ENCODE results near the gene PARD6G. TPM values are rescaled to one million over a fixed set of nuclear protein-coding genes. Genes with fewer than 3 reads are reported as not detected.

PARD6G gene
- total and polyA plus RNA-seq, 4 donors: 11.8 to 20.3 (median 18.2) TPM

DNA sequence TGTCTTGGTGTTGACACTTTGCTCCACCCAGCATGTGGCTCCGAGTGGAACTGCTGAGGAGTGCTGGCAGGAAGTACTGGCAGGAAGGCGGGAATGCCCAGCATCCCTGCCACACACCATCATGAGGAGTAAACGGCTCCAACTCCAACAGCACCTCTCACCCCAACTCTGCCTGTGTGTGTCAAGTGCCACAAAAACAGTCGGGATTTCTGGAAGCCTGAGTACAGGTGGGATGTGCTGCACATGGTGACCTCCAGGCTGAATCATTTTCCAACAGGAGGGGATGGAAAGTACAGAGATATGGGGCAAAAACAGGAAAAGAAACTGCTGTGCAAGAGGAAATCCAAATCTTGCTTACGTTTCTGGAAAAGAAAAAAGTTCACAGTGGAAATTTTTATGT lies 53.6 kb downstream of the PARD6G start:
- no peaks in the 10 kb centered on the region for H3K27me3 ChIP-seq (ENCODE audit: control insufficient read depth, insufficient read depth, low read length)
- DNase-seq (ENCODE audit: low read depth in 4 of 6, low spot score in 6 of 6): no peak
- no peak overlapping the region for H3K27ac ChIP-seq (ENCODE audit: low read depth, low read length)
- peaks cover 12% of the 10 kb centered on the region for H3K4me1 ChIP-seq (ENCODE audit: control insufficient read depth, insufficient read depth, low read length)
- no peaks in the 10 kb centered on the region for H3K9me3 ChIP-seq (ENCODE audit: control insufficient read depth, insufficient read depth, low read length)
- peaks cover 28% of the 10 kb centered on the region for H3K36me3 ChIP-seq (ENCODE audit: control insufficient read depth, insufficient read depth, low read length)
- H3K4me3 ChIP-seq (ENCODE audit: low read depth, low read length): no peak overlapping the region
- WGBS (ENCODE audit: insufficient coverage): no CpG with 5 or more reads among the region's 5 CpGs

DNA sequence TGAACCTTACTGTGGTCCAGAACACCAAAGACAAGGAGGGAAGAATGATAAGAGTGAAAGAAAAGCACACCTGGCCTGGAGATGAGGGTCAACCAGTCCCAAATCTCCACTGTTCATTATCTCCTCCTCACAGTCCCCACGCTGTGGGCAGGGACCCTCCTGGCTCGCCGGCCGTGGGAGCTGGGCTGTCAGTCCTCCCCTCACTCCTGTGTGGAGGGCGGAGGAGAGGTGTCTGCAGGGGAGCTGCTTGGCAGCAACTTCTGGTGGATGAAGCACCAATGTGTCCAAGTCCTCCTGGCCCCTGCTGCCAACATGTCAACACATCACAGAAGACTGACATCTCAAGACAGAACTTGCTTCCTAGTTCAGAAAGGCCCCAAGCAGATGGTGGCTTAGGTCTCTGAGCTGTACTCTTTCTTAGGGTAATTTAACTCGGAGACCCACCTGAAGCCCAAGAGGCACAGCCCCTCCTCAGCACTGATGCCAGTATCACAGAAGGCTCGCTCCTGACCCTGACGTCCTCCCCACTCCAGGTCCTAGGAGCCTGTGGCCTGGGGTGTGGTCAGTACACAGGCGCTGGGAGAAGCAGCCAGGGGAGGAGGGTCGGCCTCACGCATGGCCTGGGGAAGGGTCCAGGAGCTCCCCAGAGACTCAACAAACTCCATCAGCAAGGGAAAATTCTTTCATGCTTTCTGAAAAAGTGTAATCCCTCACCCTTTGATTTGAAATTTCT lies 54.5 kb downstream of the PARD6G start:
- 93% methylated on average over 3 of the region's 11 CpGs for WGBS (ENCODE audit: insufficient coverage)
- Histone ChIP-seq H3K27me3 (ENCODE audit: control insufficient read depth, insufficient read depth, low read length) (no peaks in the 10 kb centered on the region), H3K4me1 (ENCODE audit: control insufficient read depth, insufficient read depth, low read length) (peaks cover 9% of the 10 kb centered on the region), H3K36me3 (ENCODE audit: control insufficient read depth, insufficient read depth, low read length) (peaks cover 30% of the 10 kb centered on the region), H3K4me3 (ENCODE audit: low read depth, low read length) (no peak overlapping the region), H3K27ac (ENCODE audit: low read depth, low read length) (no peak overlapping the region), H3K9me3 (ENCODE audit: control insufficient read depth, insufficient read depth, low read length) (no peaks in the 10 kb centered on the region)
- DNase-seq (ENCODE audit: low read depth in 4 of 6, low spot score in 6 of 6): no peak

DNA sequence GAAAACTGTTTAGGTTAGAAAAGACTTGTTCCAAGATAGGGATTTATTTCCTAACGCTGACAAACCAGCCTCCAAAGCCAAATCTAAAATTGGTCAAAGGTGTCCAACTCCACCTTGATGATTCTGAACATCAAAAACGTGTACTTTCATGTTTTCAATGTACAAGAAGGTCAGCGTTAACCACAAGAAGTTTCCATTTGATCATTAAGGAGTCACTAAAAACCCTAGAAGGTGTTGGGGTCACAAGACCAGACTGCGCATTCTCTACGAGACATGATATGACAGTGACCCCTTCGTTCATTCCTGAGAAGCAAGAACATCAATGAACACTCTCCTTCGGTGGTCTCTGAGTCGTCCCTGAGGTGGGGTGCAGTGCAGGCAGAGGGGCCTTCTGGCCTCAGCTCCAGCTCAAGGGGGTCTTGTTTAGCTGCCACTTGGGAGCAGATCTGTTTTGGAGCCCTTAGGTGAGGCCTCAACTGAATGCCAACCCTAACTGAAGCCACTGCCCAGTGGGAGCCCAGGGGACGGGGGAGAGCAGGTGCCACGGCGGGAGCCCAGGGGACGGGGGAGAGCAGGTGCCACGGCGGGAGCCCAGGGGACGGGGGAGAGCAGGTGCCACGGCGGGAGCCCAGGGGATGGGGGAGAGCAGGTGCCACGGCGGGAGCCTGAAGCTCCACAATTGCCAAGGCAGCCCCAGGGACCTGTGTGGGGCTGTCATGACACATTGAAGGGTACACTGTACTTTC lies 55.2 kb downstream of the PARD6G start:
- peaks cover 31% of the 10 kb centered on the region for H3K36me3 ChIP-seq (ENCODE audit: control insufficient read depth, insufficient read depth, low read length)
- H3K4me3 ChIP-seq (ENCODE audit: low read depth, low read length): no peak overlapping the region
- H3K27ac ChIP-seq (ENCODE audit: low read depth, low read length): no peak overlapping the region
- no peak for DNase-seq (ENCODE audit: low read depth in 4 of 6, low spot score in 6 of 6)
- no peaks in the 10 kb centered on the region for H3K27me3 ChIP-seq (ENCODE audit: control insufficient read depth, insufficient read depth, low read length)
- peaks cover 9% of the 10 kb centered on the region for H3K4me1 ChIP-seq (ENCODE audit: control insufficient read depth, insufficient read depth, low read length)
- no peaks in the 10 kb centered on the region for H3K9me3 ChIP-seq (ENCODE audit: control insufficient read depth, insufficient read depth, low read length)
- WGBS (ENCODE audit: insufficient coverage): 94% methylated on average over 11 of the region's 19 CpGs

DNA sequence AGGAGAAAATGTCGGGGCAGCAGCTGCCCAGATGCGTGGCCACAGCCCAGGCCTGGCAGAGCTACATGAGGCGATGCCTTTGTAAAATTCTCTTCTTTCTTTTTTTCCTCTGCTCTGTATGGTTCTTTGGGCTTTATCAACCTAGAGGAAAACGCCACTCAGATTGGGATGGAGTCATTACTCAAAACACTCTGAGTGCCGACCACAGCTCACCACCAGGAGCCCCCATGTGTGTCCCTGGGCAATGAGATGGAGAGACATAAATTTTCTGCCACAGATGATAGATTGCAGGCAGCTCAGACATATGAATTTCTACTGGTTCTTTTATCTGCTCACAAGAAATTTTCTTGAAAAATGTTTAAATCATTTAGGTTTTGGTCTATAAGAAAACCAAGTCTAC lies 56.0 kb downstream of the PARD6G start:
- WGBS (ENCODE audit: insufficient coverage): 100% methylated on average over 3 of the region's 5 CpGs
- Histone ChIP-seq H3K9me3 (ENCODE audit: control insufficient read depth, insufficient read depth, low read length) (no peaks in the 10 kb centered on the region), H3K4me3 (ENCODE audit: low read depth, low read length) (no peak overlapping the region), H3K27me3 (ENCODE audit: control insufficient read depth, insufficient read depth, low read length) (no peaks in the 10 kb centered on the region), H3K4me1 (ENCODE audit: control insufficient read depth, insufficient read depth, low read length) (peaks cover 6% of the 10 kb centered on the region), H3K36me3 (ENCODE audit: control insufficient read depth, insufficient read depth, low read length) (peaks cover 33% of the 10 kb centered on the region), H3K27ac (ENCODE audit: low read depth, low read length) (no peak overlapping the region)
- peak in 1 of 6 donors; percentile 30 for DNase-seq (ENCODE audit: low read depth in 4 of 6, low spot score in 6 of 6)

DNA sequence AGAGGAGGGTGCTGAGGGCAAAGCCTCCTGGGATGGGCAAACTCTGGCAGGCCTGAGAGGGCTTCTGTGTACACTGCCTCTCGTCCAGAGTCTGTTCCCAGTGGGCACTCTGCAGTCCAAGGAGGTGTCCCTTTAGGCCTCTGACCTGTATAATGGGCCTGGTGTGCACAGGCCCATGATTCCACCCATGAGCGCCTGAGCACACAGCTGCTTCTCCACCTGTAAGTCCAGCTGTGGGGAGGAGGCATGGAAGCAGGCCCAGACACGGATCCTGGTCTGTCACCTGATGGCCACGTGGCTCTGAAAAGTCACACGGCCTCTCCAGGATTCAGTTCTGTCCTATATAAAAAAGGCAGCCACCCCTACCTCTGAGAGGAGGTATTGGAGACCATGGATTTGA lies 57.0 kb downstream of the PARD6G start:
- H3K4me1 ChIP-seq (ENCODE audit: control insufficient read depth, insufficient read depth, low read length): peaks cover 6% of the 10 kb centered on the region
- no peak overlapping the region for H3K27ac ChIP-seq (ENCODE audit: low read depth, low read length)
- no peaks in the 10 kb centered on the region for H3K9me3 ChIP-seq (ENCODE audit: control insufficient read depth, insufficient read depth, low read length)
- no peaks in the 10 kb centered on the region for H3K27me3 ChIP-seq (ENCODE audit: control insufficient read depth, insufficient read depth, low read length)
- WGBS (ENCODE audit: insufficient coverage): 93% methylated on average over 4 of the region's 5 CpGs
- no peak overlapping the region for H3K4me3 ChIP-seq (ENCODE audit: low read depth, low read length)
- peaks cover 33% of the 10 kb centered on the region for H3K36me3 ChIP-seq (ENCODE audit: control insufficient read depth, insufficient read depth, low read length)
- DNase-seq (ENCODE audit: low read depth in 4 of 6, low spot score in 6 of 6): no peak

DNA sequence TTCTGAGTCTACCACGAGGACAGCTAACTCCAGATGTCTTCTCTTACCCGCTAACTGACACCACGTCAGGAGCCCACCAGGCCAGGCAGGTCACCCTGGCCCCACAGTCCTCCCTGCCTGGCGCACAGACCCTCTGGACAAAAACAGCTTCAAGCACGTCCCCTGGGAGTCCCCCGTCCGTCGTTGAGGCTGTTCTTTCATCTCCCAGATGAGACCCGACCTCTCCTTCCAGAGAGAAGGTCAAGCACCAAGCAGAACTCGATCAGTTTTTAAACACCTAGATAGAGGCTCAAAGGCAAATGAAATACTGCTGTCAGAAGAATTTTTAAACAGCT lies 57.8 kb downstream of the PARD6G start:
- H3K9me3 ChIP-seq (ENCODE audit: control insufficient read depth, insufficient read depth, low read length): no peaks in the 10 kb centered on the region
- H3K27ac ChIP-seq (ENCODE audit: low read depth, low read length): no peak overlapping the region
- WGBS (ENCODE audit: insufficient coverage): 83% methylated on average over 8 of the region's 10 CpGs
- DNase-seq (ENCODE audit: low read depth in 4 of 6, low spot score in 6 of 6): no peak
- peaks cover 30% of the 10 kb centered on the region for H3K36me3 ChIP-seq (ENCODE audit: control insufficient read depth, insufficient read depth, low read length)
- H3K27me3 ChIP-seq (ENCODE audit: control insufficient read depth, insufficient read depth, low read length): no peaks in the 10 kb centered on the region
- peaks cover 2% of the 10 kb centered on the region for H3K4me1 ChIP-seq (ENCODE audit: control insufficient read depth, insufficient read depth, low read length)
- no peak overlapping the region for H3K4me3 ChIP-seq (ENCODE audit: low read depth, low read length)

DNA sequence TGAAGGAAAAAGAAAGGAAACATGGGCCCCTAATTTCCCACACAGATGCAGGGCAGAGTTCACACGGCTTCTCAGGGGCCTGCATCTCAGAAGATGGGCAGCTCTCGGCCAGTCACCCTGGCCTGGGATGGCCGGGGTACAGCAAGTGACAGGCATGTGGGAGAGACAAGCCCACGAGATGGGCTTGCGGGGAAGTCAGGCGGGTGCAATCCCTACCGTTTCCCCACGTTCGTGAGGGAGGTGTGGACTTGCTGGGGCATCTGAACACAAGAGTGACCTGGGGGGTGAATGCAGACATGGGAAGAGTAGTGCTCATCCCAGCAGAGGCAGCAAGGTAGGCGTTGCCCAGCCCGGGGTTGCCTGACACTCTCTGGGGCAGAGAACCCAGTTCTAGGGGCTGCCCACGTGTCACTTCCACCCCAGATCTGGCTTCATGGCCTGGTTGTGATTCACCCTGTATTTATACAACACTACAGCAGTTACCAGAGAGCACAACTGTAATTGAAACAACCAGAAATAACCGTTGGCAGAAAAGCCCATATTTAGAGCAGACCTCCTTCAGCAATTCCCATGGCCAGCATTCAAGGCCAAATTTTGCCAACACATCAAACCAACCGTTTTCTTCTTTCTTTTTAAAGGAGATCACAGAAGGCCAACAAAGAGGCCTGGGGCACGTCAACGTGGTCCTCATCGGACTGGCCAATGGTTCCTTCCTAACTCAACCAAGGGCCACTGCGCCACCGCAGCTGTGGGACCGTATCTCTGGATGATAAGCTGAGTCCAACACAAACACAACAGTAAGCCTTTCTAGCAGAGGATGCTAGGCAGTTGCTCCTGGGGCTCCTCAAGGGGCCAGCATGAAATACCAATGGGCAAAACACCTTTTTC lies 58.4 kb downstream of the PARD6G start:
- peaks cover 30% of the 10 kb centered on the region for H3K36me3 ChIP-seq (ENCODE audit: control insufficient read depth, insufficient read depth, low read length)
- H3K27me3 ChIP-seq (ENCODE audit: control insufficient read depth, insufficient read depth, low read length): no peaks in the 10 kb centered on the region
- no peak overlapping the region for H3K4me3 ChIP-seq (ENCODE audit: low read depth, low read length)
- peaks cover 2% of the 10 kb centered on the region for H3K4me1 ChIP-seq (ENCODE audit: control insufficient read depth, insufficient read depth, low read length)
- 94% methylated on average over 20 of the region's 20 CpGs for WGBS (ENCODE audit: insufficient coverage)
- H3K27ac ChIP-seq (ENCODE audit: low read depth, low read length): no peak overlapping the region
- no peaks in the 10 kb centered on the region for H3K9me3 ChIP-seq (ENCODE audit: control insufficient read depth, insufficient read depth, low read length)
- no peak for DNase-seq (ENCODE audit: low read depth in 4 of 6, low spot score in 6 of 6)

DNA sequence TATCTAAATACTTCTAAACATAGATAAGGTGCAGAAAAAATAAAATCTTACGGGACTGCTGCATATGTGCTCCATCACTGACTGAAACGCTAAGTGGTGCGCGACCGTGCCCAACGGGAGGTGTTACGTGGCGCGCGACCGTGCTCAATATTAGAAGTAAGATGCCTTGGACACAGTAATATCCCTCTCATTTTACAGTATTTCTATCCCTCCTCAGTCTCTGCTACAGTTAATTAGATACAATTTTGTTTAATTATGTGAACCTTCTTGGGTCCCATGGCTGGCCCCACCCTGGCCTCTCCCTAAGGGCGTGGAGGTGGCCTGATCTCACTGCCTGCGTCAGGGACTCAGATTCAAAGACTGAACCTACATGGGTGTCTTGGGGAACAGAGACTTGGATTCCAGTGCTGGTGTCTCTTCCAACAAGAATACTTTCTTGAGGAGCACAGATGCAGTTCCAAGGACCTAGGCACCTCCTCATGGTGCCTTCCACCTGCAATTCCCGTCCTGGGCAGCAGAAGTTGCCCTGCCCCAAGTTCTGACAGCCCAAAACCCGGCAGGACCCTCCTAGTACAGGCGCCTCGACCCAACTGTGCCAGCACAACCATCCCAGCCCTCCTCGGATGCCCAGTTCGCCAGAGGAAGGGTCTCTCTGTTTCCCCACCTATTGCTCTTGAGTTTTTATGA lies 59.2 kb downstream of the PARD6G start:
- no peak for DNase-seq (ENCODE audit: low read depth in 4 of 6, low spot score in 6 of 6)
- Histone ChIP-seq H3K27me3 (ENCODE audit: control insufficient read depth, insufficient read depth, low read length) (no peaks in the 10 kb centered on the region), H3K9me3 (ENCODE audit: control insufficient read depth, insufficient read depth, low read length) (no peaks in the 10 kb centered on the region), H3K4me3 (ENCODE audit: low read depth, low read length) (no peak overlapping the region), H3K36me3 (ENCODE audit: control insufficient read depth, insufficient read depth, low read length) (peaks cover 29% of the 10 kb centered on the region), H3K27ac (ENCODE audit: low read depth, low read length) (no peak overlapping the region), H3K4me1 (ENCODE audit: control insufficient read depth, insufficient read depth, low read length) (peaks cover 2% of the 10 kb centered on the region)
- WGBS (ENCODE audit: insufficient coverage): 97% methylated on average over 4 of the region's 19 CpGs

DNA sequence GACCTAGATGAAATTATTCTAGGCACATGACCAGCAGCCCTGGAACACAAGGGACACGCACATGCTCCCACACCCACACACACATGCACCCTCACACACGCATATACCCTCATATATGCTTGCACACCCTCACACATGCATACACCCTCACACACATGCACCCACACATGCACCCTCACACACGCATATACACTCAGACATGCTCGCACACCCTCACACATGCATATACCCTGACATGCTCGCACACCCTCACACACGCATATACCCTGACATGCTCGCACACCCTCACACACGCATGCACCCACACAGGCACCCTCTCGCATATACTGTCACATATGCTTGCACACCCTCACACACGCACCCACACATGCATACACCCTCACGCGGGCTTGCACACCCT lies 61.8 kb downstream of the PARD6G start:
- Histone ChIP-seq H3K4me3 (ENCODE audit: low read depth, low read length) (no peak overlapping the region), H3K9me3 (ENCODE audit: control insufficient read depth, insufficient read depth, low read length) (no peaks in the 10 kb centered on the region), H3K27me3 (ENCODE audit: control insufficient read depth, insufficient read depth, low read length) (no peaks in the 10 kb centered on the region), H3K27ac (ENCODE audit: low read depth, low read length) (no peak overlapping the region), H3K36me3 (ENCODE audit: control insufficient read depth, insufficient read depth, low read length) (peaks cover 30% of the 10 kb centered on the region), H3K4me1 (ENCODE audit: control insufficient read depth, insufficient read depth, low read length) (peaks cover 11% of the 10 kb centered on the region)
- no peak for DNase-seq (ENCODE audit: low read depth in 4 of 6, low spot score in 6 of 6)
- 96% methylated on average over 12 of the region's 12 CpGs for WGBS (ENCODE audit: insufficient coverage)

Measured in spinal cord (tissue), 10 donors.